Measurements from ENCODE around the gene TGFB2.

TGFB2 gene

DNA sequence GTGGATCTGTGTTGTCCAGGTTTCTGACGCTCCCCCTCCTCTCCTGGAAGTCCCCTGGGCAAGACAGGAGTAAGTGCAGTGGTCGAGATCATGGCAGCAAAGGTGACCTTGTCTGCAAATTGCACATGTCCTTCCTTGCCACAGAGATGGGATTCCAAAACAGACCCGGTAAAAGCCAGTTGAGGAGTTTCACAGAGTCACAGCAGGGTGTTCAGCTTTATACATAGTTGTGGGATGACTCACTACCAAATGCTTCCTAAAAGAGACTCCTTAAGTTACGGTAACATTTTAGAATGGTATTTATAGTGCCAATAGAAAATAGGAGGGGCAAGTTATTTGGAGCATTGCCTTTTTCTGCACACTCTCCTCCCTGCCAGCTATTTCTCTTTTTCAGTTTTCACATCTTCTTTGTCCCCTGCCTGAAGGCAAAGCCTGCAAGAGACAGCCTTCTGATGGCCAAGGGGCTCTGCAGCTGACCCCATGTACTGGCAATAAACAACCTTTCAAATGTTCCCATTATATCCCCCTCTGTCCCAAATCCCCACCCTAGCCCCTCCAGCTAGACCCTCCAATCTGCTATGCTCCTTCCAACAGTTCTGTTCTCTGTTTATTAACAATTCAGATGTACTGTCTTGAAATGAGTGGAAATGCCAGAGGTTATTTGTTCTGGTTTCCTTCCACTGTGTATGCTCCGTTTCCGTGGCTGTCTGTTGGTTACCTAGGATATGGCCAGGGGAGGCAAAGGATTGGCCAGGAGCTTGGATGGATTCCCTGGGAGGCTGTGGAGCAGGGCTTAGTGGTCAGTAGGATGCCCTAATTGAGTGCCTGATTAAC, 115.0 kb downstream of the TGFB2 start:
- peak; percentile 7 for DNase-seq
- H3K27ac Mint-ChIP-seq, result peak overlapping the region; percentile 90
- no peaks in the 10 kb centered on the region for H3K9me3 Mint-ChIP-seq
- no peak for TF ChIP-seq CTCF (IDR thresholded peaks at IDR 0.05)
- H3K4me3 Mint-ChIP-seq, result no peak overlapping the region
- no peaks in the 10 kb centered on the region for H3K36me3 Mint-ChIP-seq (ENCODE audit: low read depth)
- peaks cover 39% of the 10 kb centered on the region for H3K4me1 Mint-ChIP-seq
- H3K27me3 Mint-ChIP-seq (ENCODE audit: low read depth, poor library complexity), result peaks cover 4% of the 10 kb centered on the region

- H3K9me3 Mint-ChIP-seq, result no peaks in the 10 kb centered on the region
- H3K27ac Mint-ChIP-seq, result no peak overlapping the region
- H3K4me1 Mint-ChIP-seq, result peaks cover 41% of the 10 kb centered on the region
- DNase-seq, result no peak
- H3K36me3 Mint-ChIP-seq (ENCODE audit: low read depth), result no peaks in the 10 kb centered on the region
- H3K4me3 Mint-ChIP-seq, result no peak overlapping the region
- no peak for TF ChIP-seq CTCF (IDR thresholded peaks at IDR 0.05)
- H3K27me3 Mint-ChIP-seq (ENCODE audit: low read depth, poor library complexity), result no peaks in the 10 kb centered on the region
Measured at GRCh38 chr1:218461351-218461750, 116.2 kb downstream of the TGFB2 start.

DNA sequence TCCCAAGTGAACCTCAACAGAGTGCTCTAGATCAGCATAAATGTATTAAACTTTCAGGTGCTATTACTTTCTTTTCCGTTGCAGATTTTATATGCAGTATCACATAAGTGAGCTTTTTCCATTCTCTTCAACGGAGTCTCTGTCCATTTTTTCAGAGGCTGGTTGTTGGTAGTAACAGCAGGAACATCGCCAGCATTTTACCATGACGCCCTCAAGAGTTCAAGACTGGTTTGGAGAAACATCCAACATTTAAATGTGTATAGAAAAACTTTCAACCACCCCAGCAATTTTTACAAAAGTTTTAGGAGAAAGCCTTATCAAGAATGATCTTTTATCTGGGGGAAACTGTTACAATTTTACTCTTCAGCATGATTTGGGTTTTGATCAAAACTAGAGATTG, 117.0 kb downstream of the TGFB2 start:
- H3K36me3 Mint-ChIP-seq (ENCODE audit: low read depth), result no peaks in the 10 kb centered on the region
- peaks cover 48% of the 10 kb centered on the region for H3K4me1 Mint-ChIP-seq
- DNase-seq, result no peak
- no peaks in the 10 kb centered on the region for H3K27me3 Mint-ChIP-seq (ENCODE audit: low read depth, poor library complexity)
- H3K27ac Mint-ChIP-seq, result no peak overlapping the region
- H3K4me3 Mint-ChIP-seq, result no peak overlapping the region
- no peaks in the 10 kb centered on the region for H3K9me3 Mint-ChIP-seq
- no peak for TF ChIP-seq CTCF (IDR thresholded peaks at IDR 0.05)

DNA sequence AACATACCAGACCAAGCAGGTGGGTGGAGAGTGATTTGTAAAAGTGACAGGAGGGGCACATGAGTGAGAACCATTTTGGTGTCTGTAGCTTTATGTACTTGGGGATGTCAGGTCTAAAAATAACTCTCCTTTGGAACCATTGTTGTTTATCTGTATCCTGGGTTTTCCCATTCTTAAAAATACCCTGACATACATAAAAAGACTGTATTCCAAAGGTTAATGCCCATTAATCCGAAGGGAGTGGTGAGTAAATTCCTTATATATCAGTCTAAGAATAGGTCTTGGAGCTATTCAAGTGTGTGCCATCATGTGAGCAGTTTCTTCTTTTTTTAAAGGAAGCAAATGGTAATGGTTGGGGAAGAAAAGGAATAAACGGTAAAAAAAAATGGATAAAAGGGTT, 117.5 kb downstream of the TGFB2 start:
- Mint-ChIP-seq H3K4me1 (peaks cover 53% of the 10 kb centered on the region), H3K9me3 (no peaks in the 10 kb centered on the region), H3K36me3 (ENCODE audit: low read depth) (no peaks in the 10 kb centered on the region), H3K27me3 (ENCODE audit: low read depth, poor library complexity) (no peaks in the 10 kb centered on the region), H3K27ac (peak overlapping the region; percentile 40), H3K4me3 (no peak overlapping the region)
- DNase-seq, result no peak
- no peak for TF ChIP-seq CTCF (IDR thresholded peaks at IDR 0.05)

GRCh38 chr1:218463194-218464156, 118.3 kb downstream of the TGFB2 start:
- Mint-ChIP-seq H3K9me3 (no peaks in the 10 kb centered on the region), H3K4me1 (peaks cover 56% of the 10 kb centered on the region), H3K27ac (peak overlapping the region; percentile 58), H3K27me3 (ENCODE audit: low read depth, poor library complexity) (no peaks in the 10 kb centered on the region), H3K36me3 (ENCODE audit: low read depth) (no peaks in the 10 kb centered on the region), H3K4me3 (no peak overlapping the region)
- DNase-seq, result no peak
- no peak for TF ChIP-seq CTCF (IDR thresholded peaks at IDR 0.05)
